H1 (cell line): Measurements from ENCODE around the gene HOXD4. TPM values are rescaled to one million over a fixed set of nuclear protein-coding genes. Genes with fewer than 3 reads are reported as not detected.

Experiments
- CTCF ChIA-PET: fragments of 300-600 bp; sonication (Branson Sonifier 250); formaldehyde crosslinking; loops from one replicate; lab custom pipeline; 2021; ENCODE audit not compliant: partially characterized antibody; lab: Charles Lee
- POLR2A ChIA-PET: fragments of 300-600 bp; sonication (Branson Sonifier 250); formaldehyde crosslinking; loops from one replicate; lab custom pipeline; 2021; ENCODE audit warnings: inconsistent platforms; ENCODE audit not compliant: partially characterized antibody; lab: Charles Lee
- DNase-seq, 2 experiments: peaks; one replicate each; pipeline versions ENCODE4 v3.0.0 to v3.0.0-alpha.2; 2010 to 2022; ENCODE audit warnings: low spot score in 2 of 2, low read depth in 1 of 2, mixed read lengths in 1 of 2
- FAIRE-seq: peaks from 2 replicates; lab custom pipeline; 2011; peaks lifted over from hg19 to GRCh38; lab: Jason Lieb, UNC
- H2AFZ ChIP-seq: 2 replicates; pipeline ENCODE4 v1.8.1; 2012; ENCODE audit warnings: low read length, inconsistent platforms
- H2AK5ac ChIP-seq: 2 replicates; pipeline ENCODE4 v1.6.1; 2013; ENCODE audit warnings: low read depth, low read length
- H2BK120ac ChIP-seq: replicated peaks from 2 replicates; pipeline ENCODE3; 2013; ENCODE audit warnings: low read depth, low read length, inconsistent platforms
- H2BK12ac ChIP-seq: 2 replicates; pipeline ENCODE4 v1.6.1; 2013; ENCODE audit warnings: low read depth, low read length
- H2BK15ac ChIP-seq: 2 replicates; pipeline ENCODE4 v1.6.1; 2013; ENCODE audit warnings: low read length
- H2BK20ac ChIP-seq: 2 replicates; pipeline ENCODE4 v1.6.1; 2013; ENCODE audit warnings: low read length
- H2BK5ac ChIP-seq: 2 replicates; pipeline ENCODE4 v1.6.1; 2013; ENCODE audit warnings: low read depth, low read length
- H3K14ac ChIP-seq: 2 replicates; pipeline ENCODE4 v1.6.1; 2013; ENCODE audit warnings: inconsistent platforms; ENCODE audit not compliant: insufficient read length
- H3K18ac ChIP-seq: 2 replicates; pipeline ENCODE4 v1.6.1; 2013; ENCODE audit warnings: low read length; ENCODE audit errors: extremely low read depth
- H3K23ac ChIP-seq: 2 replicates; pipeline ENCODE4 v1.6.1; 2013; ENCODE audit warnings: inconsistent platforms; ENCODE audit not compliant: insufficient read length
- H3K23me2 ChIP-seq: 2 replicates; pipeline ENCODE4 v1.6.1; 2013; ENCODE audit warnings: low read depth, low read length
- H3K27ac ChIP-seq: 2 replicates; pipeline ENCODE4 v1.6.1; 2011; ENCODE audit warnings: low read depth, low read length, inconsistent platforms
- H3K27me3 ChIP-seq, 4 experiments: replicated peaks in 1 of 4; 1 replicate in 1 of 4; 2 replicates in 3 of 4; pipeline versions ENCODE4 v1.6.1 to v1.8.1; 2011 to 2013; ENCODE audit warnings: low read length in 3 of 4, mild to moderate bottlenecking in 3 of 4, inconsistent platforms in 2 of 4, mixed read lengths in 2 of 4, moderate library complexity in 1 of 4; ENCODE audit not compliant: control insufficient read depth in 3 of 4, insufficient read depth in 3 of 4; ENCODE audit errors: extremely low read depth in 1 of 4
- H3K36me3 ChIP-seq, 4 experiments: 2 replicates each; pipeline versions ENCODE4 v1.6.1 to v1.8.1; 2011 to 2013; ENCODE audit warnings: mild to moderate bottlenecking in 4 of 4, low read length in 3 of 4, moderate library complexity in 2 of 4, control low read depth in 1 of 4, inconsistent platforms in 1 of 4; ENCODE audit not compliant: insufficient read depth in 4 of 4, control insufficient read depth in 2 of 4
- H3K4ac ChIP-seq: replicated peaks from 2 replicates; pipeline ENCODE3; 2013; ENCODE audit warnings: low read length, low read depth, mixed read lengths, inconsistent platforms; ENCODE audit not compliant: insufficient read length
- H3K4me1 ChIP-seq, 4 experiments: replicated peaks in 1 of 4; 1 replicate in 1 of 4; 2 replicates in 3 of 4; pipeline versions ENCODE4 v1.6.1 to v1.8.1; 2011 to 2013; ENCODE audit warnings: low read length in 3 of 4, inconsistent platforms in 2 of 4, mixed read lengths in 1 of 4; ENCODE audit not compliant: insufficient read depth in 4 of 4, control insufficient read depth in 3 of 4
- H3K4me2 ChIP-seq, 2 experiments: 2 replicates each; pipeline versions ENCODE4 v1.6.1 to v1.8.1; 2011 to 2013; ENCODE audit warnings: low read depth in 2 of 2, low read length in 2 of 2, control low read depth in 1 of 2, inconsistent platforms in 1 of 2, mild to moderate bottlenecking in 1 of 2; ENCODE audit not compliant: insufficient read depth in 1 of 2
- H3K4me3 ChIP-seq, 4 experiments: fragments of 200-600, 300-600 bp in 1 of 4; sonication (generic), shearing (Covaris generic), sonication (Bioruptor Twin) in 1 of 4; 2 replicates each; pipeline versions ENCODE4 v1.5.1 to v1.8.1; 2011 to 2016; ENCODE audit warnings: low read length in 4 of 4, low read depth in 3 of 4, control low read depth in 2 of 4, inconsistent platforms in 2 of 4, mild to moderate bottlenecking in 2 of 4, mixed read lengths in 1 of 4, moderate library complexity in 1 of 4; ENCODE audit not compliant: insufficient read depth in 2 of 4; ENCODE audit errors: extremely low read depth in 1 of 4
- H3K56ac ChIP-seq: replicated peaks from 2 replicates; pipeline ENCODE3; 2013; ENCODE audit warnings: low read depth, mild to moderate bottlenecking, mixed read lengths, low read length, inconsistent platforms; ENCODE audit not compliant: insufficient read length
- H3K79me1 ChIP-seq: 2 replicates; pipeline ENCODE4 v1.6.1; 2013; ENCODE audit warnings: low read depth, low read length, control low read depth
- H3K79me2 ChIP-seq, 2 experiments: 2 replicates each; pipeline versions ENCODE4 v1.6.1 to v1.8.1; 2012 to 2013; ENCODE audit warnings: low read length in 2 of 2, mild to moderate bottlenecking in 2 of 2, inconsistent platforms in 1 of 2; ENCODE audit not compliant: insufficient read depth in 2 of 2, control insufficient read depth in 1 of 2
- H3K9ac ChIP-seq, 4 experiments: replicated peaks in 1 of 4; 1 replicate in 1 of 4; 2 replicates in 3 of 4; pipeline versions ENCODE4 v1.6.1 to v1.8.1; 2011 to 2013; ENCODE audit warnings: low read depth in 3 of 4, low read length in 3 of 4, control low read depth in 2 of 4, mild to moderate bottlenecking in 2 of 4, moderate library complexity in 2 of 4, inconsistent platforms in 1 of 4; ENCODE audit errors: extremely low read depth in 1 of 4
- H3K9me3 ChIP-seq, 2 experiments: 2 replicates each; pipeline versions ENCODE4 v1.6.1 to v1.8.1; 2012 to 2013; ENCODE audit warnings: mild to moderate bottlenecking in 2 of 2, moderate library complexity in 2 of 2, control low read depth in 1 of 2, inconsistent platforms in 1 of 2, low read depth in 1 of 2, low read length in 1 of 2, mixed read lengths in 1 of 2; ENCODE audit not compliant: insufficient read depth in 2 of 2
- H4K20me1 ChIP-seq, 2 experiments: replicated peaks in 1 of 2; 2 replicates each; pipeline versions ENCODE3 to v1.8.1; 2011 to 2013; ENCODE audit warnings: inconsistent platforms in 2 of 2, low read length in 2 of 2, mild to moderate bottlenecking in 1 of 2; ENCODE audit not compliant: insufficient read depth in 2 of 2, control insufficient read depth in 1 of 2
- H4K5ac ChIP-seq: 2 replicates; pipeline ENCODE4 v1.6.1; 2013; ENCODE audit warnings: low read length, low read depth, mixed read lengths, inconsistent platforms; ENCODE audit not compliant: insufficient read length
- H4K8ac ChIP-seq: 2 replicates; pipeline ENCODE4 v1.8.0; 2013; ENCODE audit warnings: mild to moderate bottlenecking, moderate library complexity, low read length, inconsistent platforms; ENCODE audit not compliant: insufficient read depth; ENCODE audit errors: extremely low read depth
- H4K91ac ChIP-seq: replicated peaks from 2 replicates; pipeline ENCODE3; 2013; ENCODE audit warnings: low read length, mixed read lengths, inconsistent platforms; ENCODE audit not compliant: insufficient read length
- EZH2 ChIP-seq: fragments of 200-600 bp; sonication (generic); IDR thresholded peaks from 2 replicates; pipeline ENCODE4 v1.7.1; 2012; ENCODE audit warnings: low read depth, mild to moderate bottlenecking, moderate library complexity, low read length, inconsistent platforms; ENCODE audit not compliant: severe bottlenecking
- FOSL1 ChIP-seq: IDR thresholded peaks from 2 replicates; pipeline ENCODE4 v1.6.1; 2011; ENCODE audit warnings: mild to moderate bottlenecking, low read depth, low read length, moderate library complexity; ENCODE audit not compliant: insufficient read depth
- JUN ChIP-seq: IDR thresholded peaks from 2 replicates; pipeline ENCODE4 v1.6.1; 2011; ENCODE audit warnings: low read depth, mild to moderate bottlenecking, improper control_type of control experiment, low read length
- SP1 ChIP-seq: IDR thresholded peaks from 2 replicates; pipeline ENCODE4 v1.6.1; 2011; ENCODE audit warnings: low read depth, low read length
- WGBS, 2 experiments: shearing (Covaris generic) in 1 of 2; methylation state at CpG; one replicate each; pipeline versions ENCODE4 v1.1.6 to v1.1.7; 2013 to 2015; ENCODE audit warnings: low lambda C conversion rate in 2 of 2, mixed read lengths in 2 of 2, inconsistent platforms in 1 of 2, low coverage in 1 of 2, missing lambda C conversion rate in 1 of 2; ENCODE audit not compliant: insufficient replicate concordance in 2 of 2, insufficient coverage in 1 of 2, insufficient read length in 1 of 2; ENCODE audit errors: extremely low coverage in 1 of 2, missing lambda C conversion rate in 1 of 2; 5-methylcytosine and 5-hydroxymethylcytosine counted together
- polyA plus RNA-seq, 7 experiments: library from polyadenylated mRNA; depleted of rRNA in 3 of 7; stranded (reverse) in 5 of 7; unstranded in 2 of 7; fragments of >200 nt in 5 of 7; fragments of 200-250 nt in 2 of 7; gene quantifications; 1 replicate in 5 of 7; 2 replicates in 1 of 7; 4 replicates in 1 of 7; pipeline versions ENCODE4 v1.2.1 to v1.2.3, GENCODE V29; 2011 to 2013; ENCODE audit warnings: missing spikeins in 2 of 7, mixed read lengths in 2 of 7
- total RNA-seq: library from RNA; stranded (reverse); fragmentation: NEBNext Ultra II Directional; extraction: Animal tissue kit (Norgen Biotek cat#: 25700); gene quantifications from 2 replicates; pipeline ENCODE4 v1.2.1, GENCODE V29; 2021
- TF ChIP-seq, protein P1 (sequence below): IDR thresholded peaks from 2 replicates; pipeline ENCODE4 v1.6.1; 2012; ENCODE audit warnings: low read length, inconsistent platforms

HOXD4 gene
- total and polyA plus RNA-seq, 2 of the 8 experiments (the other 6 are each of a cell fraction or from before 2014, with no cell fraction given), result not detected

DNA sequence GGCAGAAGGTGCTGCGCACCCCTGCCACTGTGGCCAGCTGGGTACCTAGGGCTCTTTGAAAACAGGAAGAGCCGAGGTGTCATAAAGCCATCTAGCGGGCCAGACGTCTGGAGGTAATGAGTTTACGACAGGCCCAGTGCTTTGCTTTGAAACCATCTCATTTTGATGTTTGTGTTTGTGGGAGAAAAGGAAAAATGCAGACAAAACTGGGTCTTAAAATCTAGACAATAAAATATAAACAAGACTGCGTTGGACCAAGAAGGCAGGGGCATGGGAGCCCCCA, 25.6 kb upstream of the HOXD4 start:
- ChIA-PET POLR2A (interaction anchor here (0.8 kb wide), 1 partner anchor 15 kb away, joined by 3 read pairs; no protein-coding TSS in a partner anchor), CTCF (interaction anchor here (0.8 to 6.2 kb wide), 12 partner anchors 9 to 1023 kb away, joined by 3 to 72 read pairs (median 12); partner anchors contain the start of gene HOXD10)
- H3K23ac ChIP-seq, result no peak overlapping the region
- DNase-seq (no peak), FAIRE-seq (no peak)
- H4K8ac ChIP-seq, result no peak overlapping the region
- H4K5ac ChIP-seq, result no peak overlapping the region
- no peak overlapping the region for H3K14ac ChIP-seq
- no peak overlapping the region for H2BK12ac ChIP-seq
- H3K9ac ChIP-seq, result no peak overlapping the region
- H3K4me2 ChIP-seq, result no peak overlapping the region
- no peak overlapping the region for H2AK5ac ChIP-seq
- no peaks in the 10 kb centered on the region for H3K79me2 ChIP-seq
- H2BK5ac ChIP-seq, result no peak overlapping the region
- H3K9me3 ChIP-seq, result no peaks in the 10 kb centered on the region; a peak in 1 of 4 replicates
- H3K4me3 ChIP-seq, result no peak overlapping the region
- H3K36me3 ChIP-seq, result peaks cover 0 to 31% (median 0%) of the 10 kb centered on the region in 4 experiments; a peak in 1 of 8 replicates
- H3K27me3 ChIP-seq, result peaks cover 96 to 100% (median 99%) of the 10 kb centered on the region in 4 experiments
- H3K18ac ChIP-seq, result no peak overlapping the region
- no peak overlapping the region for H3K27ac ChIP-seq
- no peak overlapping the region for H2BK20ac ChIP-seq
- no peaks in the 10 kb centered on the region for H3K79me1 ChIP-seq
- H2BK15ac ChIP-seq, result no peak overlapping the region
- peaks cover 2% of the 10 kb centered on the region; the same call in 1 of the 2 replicates for H3K23me2 ChIP-seq
- no peak overlapping the region for H2AFZ ChIP-seq
- no peak overlapping the region for H3K4ac ChIP-seq
- no peak overlapping the region for H4K91ac ChIP-seq
- peaks cover 0 to 18% (median 9%) of the 10 kb centered on the region in 4 experiments; a peak in 6 of 7 replicates for H3K4me1 ChIP-seq
- H4K20me1 ChIP-seq, result peaks cover 20 to 29% of the 10 kb centered on the region in 2 experiments
- no peak for TF ChIP-seq JUN
- TF ChIP-seq EZH2, result no peak
- no peak for TF ChIP-seq FOSL1
- no peak for TF ChIP-seq SP1
- TF ChIP-seq, protein P1, sequence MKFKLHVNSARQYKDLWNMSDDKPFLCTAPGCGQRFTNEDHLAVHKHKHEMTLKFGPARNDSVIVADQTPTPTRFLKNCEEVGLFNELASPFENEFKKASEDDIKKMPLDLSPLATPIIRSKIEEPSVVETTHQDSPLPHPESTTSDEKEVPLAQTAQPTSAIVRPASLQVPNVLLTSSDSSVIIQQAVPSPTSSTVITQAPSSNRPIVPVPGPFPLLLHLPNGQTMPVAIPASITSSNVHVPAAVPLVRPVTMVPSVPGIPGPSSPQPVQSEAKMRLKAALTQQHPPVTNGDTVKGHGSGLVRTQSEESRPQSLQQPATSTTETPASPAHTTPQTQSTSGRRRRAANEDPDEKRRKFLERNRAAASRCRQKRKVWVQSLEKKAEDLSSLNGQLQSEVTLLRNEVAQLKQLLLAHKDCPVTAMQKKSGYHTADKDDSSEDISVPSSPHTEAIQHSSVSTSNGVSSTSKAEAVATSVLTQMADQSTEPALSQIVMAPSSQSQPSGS, result no peak
- WGBS, 2 experiments, result 26% methylated on average over 6 of the region's 6 CpGs; no CpG with 5 or more reads in 1 of the 2 experiments
- H2BK120ac ChIP-seq, result no peak overlapping the region
- H3K56ac ChIP-seq, result no peak overlapping the region
